HL-60 (cell line): ENCODE measurements around the gene GNLY.

Experiments
- POLR2AphosphoS5 ChIP-seq: IDR thresholded peaks from 2 replicates; pipeline ENCODE4 v1.6.1; 2012; ENCODE audit warnings: low read depth
- TF ChIP-seq, protein P1 (sequence below): IDR thresholded peaks from one replicate; pipeline ENCODE4 v1.5.1; 2011; ENCODE audit warnings: low read length, control low read depth, inconsistent platforms; ENCODE audit not compliant: insufficient read depth
- TF ChIP-seq, protein P2 (sequence below): IDR thresholded peaks from 2 replicates; pipeline ENCODE4 v1.6.1; 2012; ENCODE audit warnings: low read depth; ENCODE audit not compliant: insufficient replicate concordance

DNA sequence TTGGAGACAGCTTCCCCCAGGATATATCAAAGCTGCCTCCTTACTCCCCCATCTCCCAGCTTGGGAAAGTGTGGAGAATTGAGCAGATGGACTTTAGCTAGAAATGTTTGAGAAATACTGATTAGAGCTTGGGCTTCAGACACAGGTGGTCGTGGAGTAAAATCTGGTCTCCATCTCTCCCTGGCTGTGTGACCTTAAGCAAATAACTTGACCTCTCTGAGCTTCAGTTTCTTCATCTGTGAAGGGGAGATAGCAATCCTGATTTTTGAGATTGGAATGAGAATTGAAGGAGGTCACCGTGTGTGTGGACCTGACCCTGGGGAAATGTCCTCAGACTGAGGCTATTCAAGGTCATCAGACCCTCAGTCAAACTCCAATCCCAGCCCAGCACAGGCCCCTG is 3.6 kb downstream of the GNLY start:
- TF ChIP-seq, protein P1, sequence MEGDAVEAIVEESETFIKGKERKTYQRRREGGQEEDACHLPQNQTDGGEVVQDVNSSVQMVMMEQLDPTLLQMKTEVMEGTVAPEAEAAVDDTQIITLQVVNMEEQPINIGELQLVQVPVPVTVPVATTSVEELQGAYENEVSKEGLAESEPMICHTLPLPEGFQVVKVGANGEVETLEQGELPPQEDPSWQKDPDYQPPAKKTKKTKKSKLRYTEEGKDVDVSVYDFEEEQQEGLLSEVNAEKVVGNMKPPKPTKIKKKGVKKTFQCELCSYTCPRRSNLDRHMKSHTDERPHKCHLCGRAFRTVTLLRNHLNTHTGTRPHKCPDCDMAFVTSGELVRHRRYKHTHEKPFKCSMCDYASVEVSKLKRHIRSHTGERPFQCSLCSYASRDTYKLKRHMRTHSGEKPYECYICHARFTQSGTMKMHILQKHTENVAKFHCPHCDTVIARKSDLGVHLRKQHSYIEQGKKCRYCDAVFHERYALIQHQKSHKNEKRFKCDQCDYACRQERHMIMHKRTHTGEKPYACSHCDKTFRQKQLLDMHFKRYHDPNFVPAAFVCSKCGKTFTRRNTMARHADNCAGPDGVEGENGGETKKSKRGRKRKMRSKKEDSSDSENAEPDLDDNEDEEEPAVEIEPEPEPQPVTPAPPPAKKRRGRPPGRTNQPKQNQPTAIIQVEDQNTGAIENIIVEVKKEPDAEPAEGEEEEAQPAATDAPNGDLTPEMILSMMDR: no peak
- TF ChIP-seq, protein P2, sequence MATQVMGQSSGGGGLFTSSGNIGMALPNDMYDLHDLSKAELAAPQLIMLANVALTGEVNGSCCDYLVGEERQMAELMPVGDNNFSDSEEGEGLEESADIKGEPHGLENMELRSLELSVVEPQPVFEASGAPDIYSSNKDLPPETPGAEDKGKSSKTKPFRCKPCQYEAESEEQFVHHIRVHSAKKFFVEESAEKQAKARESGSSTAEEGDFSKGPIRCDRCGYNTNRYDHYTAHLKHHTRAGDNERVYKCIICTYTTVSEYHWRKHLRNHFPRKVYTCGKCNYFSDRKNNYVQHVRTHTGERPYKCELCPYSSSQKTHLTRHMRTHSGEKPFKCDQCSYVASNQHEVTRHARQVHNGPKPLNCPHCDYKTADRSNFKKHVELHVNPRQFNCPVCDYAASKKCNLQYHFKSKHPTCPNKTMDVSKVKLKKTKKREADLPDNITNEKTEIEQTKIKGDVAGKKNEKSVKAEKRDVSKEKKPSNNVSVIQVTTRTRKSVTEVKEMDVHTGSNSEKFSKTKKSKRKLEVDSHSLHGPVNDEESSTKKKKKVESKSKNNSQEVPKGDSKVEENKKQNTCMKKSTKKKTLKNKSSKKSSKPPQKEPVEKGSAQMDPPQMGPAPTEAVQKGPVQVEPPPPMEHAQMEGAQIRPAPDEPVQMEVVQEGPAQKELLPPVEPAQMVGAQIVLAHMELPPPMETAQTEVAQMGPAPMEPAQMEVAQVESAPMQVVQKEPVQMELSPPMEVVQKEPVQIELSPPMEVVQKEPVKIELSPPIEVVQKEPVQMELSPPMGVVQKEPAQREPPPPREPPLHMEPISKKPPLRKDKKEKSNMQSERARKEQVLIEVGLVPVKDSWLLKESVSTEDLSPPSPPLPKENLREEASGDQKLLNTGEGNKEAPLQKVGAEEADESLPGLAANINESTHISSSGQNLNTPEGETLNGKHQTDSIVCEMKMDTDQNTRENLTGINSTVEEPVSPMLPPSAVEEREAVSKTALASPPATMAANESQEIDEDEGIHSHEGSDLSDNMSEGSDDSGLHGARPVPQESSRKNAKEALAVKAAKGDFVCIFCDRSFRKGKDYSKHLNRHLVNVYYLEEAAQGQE: no peak
- no peak for TF ChIP-seq POLR2AphosphoS5
